Right lobe of liver (tissue), 4 donors: Measurements from ENCODE around the gene TFF1.

ENCODE experiments used
- POLR2A ChIP-seq: fragments of 450-650 bp; IDR thresholded peaks from one replicate; pipeline ENCODE4 v1.6.1; 2017; ENCODE audit warnings: antibody characterized with exemption, mild to moderate bottlenecking
- TF ChIP-seq, protein P1 (sequence below), 4 donors: fragments of 200-600 bp in 3 of 4; fragments of 450-650 bp in 1 of 4; IDR thresholded peaks; one replicate each; pipeline versions ENCODE4 v1.5.1 to v1.8.0; 2016 to 2022; ENCODE audit warnings: antibody characterized with exemption in 4 of 4, mild to moderate bottlenecking in 2 of 4
- donor health status: DM: no; HTN: no; CAD: no.
- donor health status: DM: no; HTN: no; CAD: no.
- donor health status: DM: no; HTN: yes; CAD: no.

DNA sequence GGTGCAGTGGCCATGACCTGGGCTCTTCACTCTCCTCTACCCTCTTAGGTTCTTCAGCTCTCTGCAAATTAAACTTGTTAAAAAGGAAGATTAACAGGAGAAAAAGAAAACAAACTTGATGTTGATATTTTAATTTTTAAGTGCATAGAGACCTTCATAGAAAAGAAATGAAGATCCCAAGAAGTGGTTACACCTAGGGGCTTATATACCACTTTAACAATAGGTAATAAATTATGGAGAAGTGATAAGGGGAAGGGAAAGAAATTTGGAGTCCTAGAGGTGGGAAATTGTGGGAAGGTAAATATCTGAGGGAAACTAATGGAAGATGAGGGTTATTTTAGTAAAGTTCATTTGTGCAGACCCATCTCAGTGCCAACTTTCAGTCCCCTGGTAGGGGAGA lies 34.7 kb downstream of the TFF1 start:
- TF ChIP-seq, protein P1, sequence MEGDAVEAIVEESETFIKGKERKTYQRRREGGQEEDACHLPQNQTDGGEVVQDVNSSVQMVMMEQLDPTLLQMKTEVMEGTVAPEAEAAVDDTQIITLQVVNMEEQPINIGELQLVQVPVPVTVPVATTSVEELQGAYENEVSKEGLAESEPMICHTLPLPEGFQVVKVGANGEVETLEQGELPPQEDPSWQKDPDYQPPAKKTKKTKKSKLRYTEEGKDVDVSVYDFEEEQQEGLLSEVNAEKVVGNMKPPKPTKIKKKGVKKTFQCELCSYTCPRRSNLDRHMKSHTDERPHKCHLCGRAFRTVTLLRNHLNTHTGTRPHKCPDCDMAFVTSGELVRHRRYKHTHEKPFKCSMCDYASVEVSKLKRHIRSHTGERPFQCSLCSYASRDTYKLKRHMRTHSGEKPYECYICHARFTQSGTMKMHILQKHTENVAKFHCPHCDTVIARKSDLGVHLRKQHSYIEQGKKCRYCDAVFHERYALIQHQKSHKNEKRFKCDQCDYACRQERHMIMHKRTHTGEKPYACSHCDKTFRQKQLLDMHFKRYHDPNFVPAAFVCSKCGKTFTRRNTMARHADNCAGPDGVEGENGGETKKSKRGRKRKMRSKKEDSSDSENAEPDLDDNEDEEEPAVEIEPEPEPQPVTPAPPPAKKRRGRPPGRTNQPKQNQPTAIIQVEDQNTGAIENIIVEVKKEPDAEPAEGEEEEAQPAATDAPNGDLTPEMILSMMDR (IDR thresholded peaks at IDR 0.05): no peak
- no peak for TF ChIP-seq POLR2A
